PC-9 (cell line): ENCODE measurements around the gene RHOC.

Experiments used
- EZH2 ChIP-seq: fragments of 200-600 bp; sonication (generic); IDR thresholded peaks from 2 replicates; pipeline ENCODE4 v1.8.0; 2017; ENCODE audit warnings: antibody characterized with exemption, low read depth
- TF ChIP-seq, protein P1 (sequence below): fragments of 200-600 bp; sonication (generic); conservative IDR thresholded peaks from 2 replicates; pipeline ENCODE4 v1.6.1; 2017; ENCODE audit warnings: mixed run types, antibody characterized with exemption, mild to moderate bottlenecking, moderate library complexity

DNA sequence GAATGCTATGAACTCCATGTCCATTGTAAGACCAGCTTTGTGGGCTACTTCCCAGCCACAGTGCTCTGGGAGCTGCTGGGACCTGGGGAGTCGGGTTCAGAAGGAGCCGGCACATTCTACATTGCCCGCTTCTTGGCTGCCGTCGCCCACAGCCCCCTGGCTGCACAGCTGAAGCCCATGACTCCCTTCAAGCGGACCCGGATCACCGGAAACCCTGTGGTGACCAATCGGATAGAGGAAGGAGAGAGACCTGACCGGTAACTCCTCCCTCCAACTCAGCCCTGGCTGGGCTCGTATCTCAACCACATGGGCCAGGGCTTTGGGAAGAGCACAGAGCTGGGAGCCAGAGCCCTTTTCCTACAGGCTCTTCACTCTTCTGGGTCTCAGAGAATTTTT lies 17.1 kb downstream of the RHOC start:
- TF ChIP-seq, protein P1, sequence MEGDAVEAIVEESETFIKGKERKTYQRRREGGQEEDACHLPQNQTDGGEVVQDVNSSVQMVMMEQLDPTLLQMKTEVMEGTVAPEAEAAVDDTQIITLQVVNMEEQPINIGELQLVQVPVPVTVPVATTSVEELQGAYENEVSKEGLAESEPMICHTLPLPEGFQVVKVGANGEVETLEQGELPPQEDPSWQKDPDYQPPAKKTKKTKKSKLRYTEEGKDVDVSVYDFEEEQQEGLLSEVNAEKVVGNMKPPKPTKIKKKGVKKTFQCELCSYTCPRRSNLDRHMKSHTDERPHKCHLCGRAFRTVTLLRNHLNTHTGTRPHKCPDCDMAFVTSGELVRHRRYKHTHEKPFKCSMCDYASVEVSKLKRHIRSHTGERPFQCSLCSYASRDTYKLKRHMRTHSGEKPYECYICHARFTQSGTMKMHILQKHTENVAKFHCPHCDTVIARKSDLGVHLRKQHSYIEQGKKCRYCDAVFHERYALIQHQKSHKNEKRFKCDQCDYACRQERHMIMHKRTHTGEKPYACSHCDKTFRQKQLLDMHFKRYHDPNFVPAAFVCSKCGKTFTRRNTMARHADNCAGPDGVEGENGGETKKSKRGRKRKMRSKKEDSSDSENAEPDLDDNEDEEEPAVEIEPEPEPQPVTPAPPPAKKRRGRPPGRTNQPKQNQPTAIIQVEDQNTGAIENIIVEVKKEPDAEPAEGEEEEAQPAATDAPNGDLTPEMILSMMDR = no peak
- no peak for TF ChIP-seq EZH2
